ENCODE data around the gene NFIX.
A peak's percentile ranks its signal among the peaks of the same experiment; 100 is the strongest.
"Not testable (repeated sequence)": the region's sequence is repeated elsewhere in the genome, so short reads cannot be mapped to it uniquely, and the experiment has no call there.

NFIX gene

DNA sequence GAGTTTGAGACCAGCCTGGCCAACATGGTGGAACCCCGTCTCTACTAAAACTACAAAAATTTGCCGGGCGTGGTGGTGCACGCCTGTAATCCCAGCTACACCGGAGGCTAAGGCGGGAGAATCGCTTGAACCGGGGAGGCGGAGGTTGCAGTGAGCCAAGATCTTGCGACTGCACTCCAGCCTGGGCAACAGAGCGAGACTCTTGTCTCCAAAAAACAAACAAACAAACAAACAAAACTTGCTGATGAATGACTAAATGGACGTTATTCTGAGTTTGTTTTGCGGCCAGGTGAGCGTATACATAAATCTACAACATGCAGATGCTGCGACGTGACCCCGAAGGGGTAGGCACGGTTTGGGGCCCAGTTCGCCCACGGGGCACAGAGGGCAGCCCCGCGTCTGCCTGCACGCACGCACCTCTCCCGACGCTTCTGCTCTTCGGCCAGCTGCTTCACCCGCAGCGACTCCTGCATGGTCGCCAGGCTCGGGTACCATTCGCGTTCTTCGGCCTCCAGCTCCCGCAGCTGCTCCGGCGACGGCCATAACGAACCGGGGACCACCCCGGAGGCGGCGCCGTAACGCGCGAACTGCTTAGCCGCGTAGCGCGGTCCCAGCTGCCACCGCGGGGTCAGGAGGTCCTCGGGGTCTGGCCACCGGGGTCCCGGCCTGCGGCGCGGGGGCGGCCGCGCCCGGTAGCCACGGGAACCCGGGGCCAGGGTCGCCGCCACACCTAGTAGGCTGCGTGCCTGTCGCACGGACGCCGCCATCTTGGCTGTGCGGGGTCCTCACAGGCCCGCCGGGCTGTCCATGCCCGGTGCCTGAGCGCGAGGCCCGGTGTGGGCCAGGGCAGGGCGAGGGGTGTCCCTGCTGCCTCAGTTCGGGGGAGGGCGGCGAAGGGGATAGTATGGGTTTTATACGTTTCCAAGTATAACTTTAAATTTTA, 38.6 kb upstream of the NFIX start, which contains the start of gene GADD45GIP1:
GADD45GIP1 (minus strand) TSS at position 778 of the 943 bp plus-strand sequence; CDS start at position 767, 11 bp downstream.
- H3K27ac ChIP-seq, result peak within 1 kb of the TSS; percentile 80
- DNase-seq (ENCODE audit: low read depth, low spot score), result no peak

DNA sequence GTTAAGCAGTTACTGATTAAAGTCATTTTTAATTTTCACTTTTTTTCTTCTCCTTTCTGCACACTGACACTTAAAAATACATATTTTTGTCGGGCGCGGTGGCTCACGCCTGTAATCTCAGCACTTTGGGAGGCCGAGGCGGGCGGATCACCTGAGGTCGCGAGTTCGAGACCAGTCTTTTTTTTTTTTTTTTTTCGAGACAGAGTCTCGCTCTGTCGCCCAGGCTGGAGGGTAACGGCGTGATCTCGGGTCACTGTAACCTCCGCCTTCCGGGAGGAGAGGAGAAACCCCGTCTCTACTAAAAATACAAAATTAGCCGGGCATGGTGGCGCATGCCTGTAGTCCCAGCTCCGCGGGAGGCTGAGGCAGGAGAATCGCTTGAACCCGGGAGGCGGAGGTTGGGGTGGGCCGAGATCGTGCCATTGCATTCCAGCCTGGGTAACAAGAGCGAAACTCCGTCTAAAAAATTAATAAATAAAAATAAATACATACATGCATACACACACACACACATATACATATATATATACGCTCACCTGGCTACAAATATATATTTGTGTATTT, 37.8 kb upstream of the NFIX start:
- H3K27ac ChIP-seq, result peak overlapping the region; percentile 80
- not testable (repeated sequence) for DNase-seq (ENCODE audit: low read depth, low spot score)

DNA sequence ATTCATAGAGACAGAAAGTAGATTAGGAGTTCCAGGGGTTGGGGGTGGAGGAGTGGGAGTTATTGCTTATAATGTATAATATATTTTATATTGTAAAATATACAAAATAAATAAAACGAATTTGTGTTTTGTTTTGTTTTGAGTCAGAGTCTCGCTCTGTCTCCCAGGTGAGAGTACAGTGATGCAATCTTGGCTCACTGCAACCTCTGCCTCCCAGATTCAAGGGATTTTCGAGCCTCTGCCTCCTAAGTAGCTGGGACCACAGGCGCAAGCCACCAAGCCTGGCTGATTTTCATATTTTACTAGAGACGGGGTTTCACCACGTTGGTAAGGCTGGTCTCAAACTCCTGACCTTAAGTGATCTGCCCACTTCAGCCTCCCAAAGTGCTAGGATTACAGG, 35.8 kb upstream of the NFIX start:
- H3K27ac ChIP-seq, result no peak overlapping the region
- no peak for DNase-seq (ENCODE audit: low read depth, low spot score)

- DNase-seq (ENCODE audit: low read depth, low spot score), result no peak
- H3K27ac ChIP-seq, result peak overlapping the region; percentile 24
These were observed 30.1 kb upstream of the NFIX start for GRCh38 chr19:12965017-12965811.

DNA sequence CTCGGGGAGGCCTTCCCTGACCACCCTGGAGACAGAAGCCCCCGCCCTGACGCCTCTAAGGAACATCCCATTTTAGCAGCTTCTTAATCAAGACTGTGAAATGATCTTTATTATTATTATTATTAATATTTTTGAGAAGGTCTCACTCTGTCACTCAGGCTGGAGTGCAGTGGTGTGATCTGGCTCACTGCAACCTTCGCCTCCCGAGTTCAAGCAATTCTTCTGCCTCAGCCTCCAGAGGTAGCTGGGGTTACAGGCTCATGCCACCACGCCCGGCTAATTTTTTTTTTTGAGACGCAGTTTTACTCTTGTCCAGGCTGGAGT, 29.5 kb upstream of the NFIX start:
- DNase-seq (ENCODE audit: low read depth, low spot score), result no peak
- no peak overlapping the region for H3K27ac ChIP-seq

- DNase-seq (ENCODE audit: low read depth, low spot score), result no peak
- H3K27ac ChIP-seq, result no peak overlapping the region
These were observed 27.4 kb upstream of the NFIX start for GRCh38 chr19:12967907-12968306.

GRCh38 chr19:12969292-12969988, 25.8 kb upstream of the NFIX start, which contains the start of gene DAND5:
Gene DAND5 (plus strand): TSS chr19:12969576. CDS start chr19:12969661, 85 bp downstream.
- DNase-seq (ENCODE audit: low read depth, low spot score), result no peak
- H3K27ac ChIP-seq, result no peak within 1 kb of the TSS

DNA sequence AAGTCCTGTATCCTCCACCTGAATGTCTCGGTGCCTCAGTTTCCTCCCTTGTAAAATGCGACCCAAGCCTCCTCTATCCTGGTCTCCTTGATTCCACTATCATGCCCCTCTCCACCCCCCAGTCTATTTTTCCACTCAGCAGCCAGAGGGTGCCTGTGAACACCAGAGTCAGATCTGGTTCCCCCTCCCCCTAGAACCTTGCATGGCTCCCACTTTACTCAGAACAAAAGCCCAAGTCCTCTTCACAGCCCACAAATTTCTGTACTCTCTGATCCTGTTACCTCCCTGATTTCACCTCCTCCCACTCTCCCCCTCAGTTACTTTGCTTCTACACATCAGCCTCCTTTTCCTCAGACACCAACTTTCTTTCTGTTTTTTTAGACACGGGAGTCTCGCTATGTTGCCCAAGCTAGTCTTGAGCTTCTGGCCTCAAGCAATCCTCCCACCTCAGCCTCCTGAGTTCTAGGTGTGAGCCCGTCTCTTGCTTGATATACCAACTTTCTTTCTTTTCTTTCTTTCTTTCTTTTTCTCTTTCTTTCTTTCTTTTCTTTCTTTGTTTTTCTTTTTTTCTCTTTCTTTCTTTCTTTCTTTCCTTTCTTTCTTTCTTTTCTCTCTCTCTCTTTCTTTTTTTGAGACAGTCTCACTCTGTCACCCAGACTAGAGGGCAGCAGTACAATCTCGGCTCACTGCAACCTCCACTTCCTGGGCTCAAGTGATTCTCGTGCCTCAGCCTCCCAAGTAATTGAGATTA, 25.0 kb upstream of the NFIX start:
- DNase-seq (ENCODE audit: low read depth, low spot score), result no peak
- no peak overlapping the region for H3K27ac ChIP-seq

DNA sequence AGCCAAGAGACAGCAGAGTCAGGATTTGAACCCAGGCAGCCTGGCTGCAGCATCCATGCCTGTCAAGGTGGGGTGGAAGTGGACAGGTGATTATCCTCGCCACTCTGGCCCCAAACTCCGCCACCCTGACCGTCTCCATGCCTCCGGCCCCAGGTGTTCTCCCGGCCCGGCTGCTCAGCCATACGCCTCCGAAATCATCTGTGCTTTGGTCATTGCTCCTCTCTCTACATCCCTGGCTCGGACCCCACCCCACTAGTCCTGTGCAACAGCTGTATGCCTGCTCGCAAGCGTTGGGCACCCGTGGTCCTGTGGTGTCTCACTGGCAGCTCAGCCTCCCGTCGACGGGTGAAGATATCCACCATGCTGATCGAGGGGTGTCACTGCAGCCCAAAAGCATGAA, 22.0 kb upstream of the NFIX start:
- H3K27ac ChIP-seq, result no peak overlapping the region
- no peak for DNase-seq (ENCODE audit: low read depth, low spot score)

DNA sequence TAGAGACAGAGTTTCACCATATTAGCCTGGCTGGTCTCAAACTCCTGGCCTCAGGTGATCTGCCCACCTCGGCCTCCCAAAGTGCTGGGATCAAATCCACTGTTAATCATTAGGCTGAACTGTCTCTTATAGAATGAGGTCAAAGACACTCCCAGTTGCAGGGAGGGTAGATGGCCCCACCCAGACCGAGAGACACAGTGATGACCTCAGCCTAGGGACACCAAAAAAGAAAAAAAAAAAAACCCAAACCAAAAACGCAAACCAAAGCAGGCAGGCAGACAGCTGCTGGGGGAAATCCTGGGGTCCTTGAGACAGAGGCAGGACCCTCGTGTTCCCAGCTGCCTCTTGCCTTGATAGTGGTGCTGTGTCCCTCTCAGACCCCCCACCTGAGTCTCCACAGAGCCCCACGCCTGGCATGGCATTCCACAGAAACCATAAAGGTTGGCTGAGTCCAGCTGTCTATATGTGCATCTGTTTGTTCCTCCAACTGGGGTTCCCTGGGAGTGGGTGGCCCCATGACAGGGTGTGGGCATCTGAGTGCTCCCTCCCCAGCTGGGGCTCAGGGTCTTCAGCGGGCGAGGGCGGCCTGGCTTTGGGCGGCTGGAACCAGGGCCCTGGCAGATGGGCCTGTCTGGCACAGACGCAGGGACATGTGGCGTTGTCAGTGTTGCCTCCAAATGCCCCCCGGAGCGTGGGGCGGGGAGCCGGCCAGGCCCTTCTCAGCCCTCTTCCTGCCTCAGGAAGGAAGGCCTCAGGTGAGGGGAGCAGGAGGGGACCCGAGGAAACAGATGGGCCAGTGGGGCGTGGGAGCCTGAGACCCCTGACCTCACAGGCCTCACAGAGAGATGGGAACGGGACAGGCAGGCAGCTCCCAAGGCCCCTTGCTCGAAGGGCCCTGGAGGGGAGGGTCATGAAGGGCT, 20.7 kb upstream of the NFIX start:
- DNase-seq (ENCODE audit: low read depth, low spot score), result no peak

GRCh38 chr19:12975221-12975741, 20.0 kb upstream of the NFIX start:
- H3K27ac ChIP-seq, result no peak overlapping the region
- DNase-seq (ENCODE audit: low read depth, low spot score), result no peak

More for the DNA sequence above, 20.7 kb upstream of the NFIX start:
- H3K27ac ChIP-seq, result no peak overlapping the region

DNA sequence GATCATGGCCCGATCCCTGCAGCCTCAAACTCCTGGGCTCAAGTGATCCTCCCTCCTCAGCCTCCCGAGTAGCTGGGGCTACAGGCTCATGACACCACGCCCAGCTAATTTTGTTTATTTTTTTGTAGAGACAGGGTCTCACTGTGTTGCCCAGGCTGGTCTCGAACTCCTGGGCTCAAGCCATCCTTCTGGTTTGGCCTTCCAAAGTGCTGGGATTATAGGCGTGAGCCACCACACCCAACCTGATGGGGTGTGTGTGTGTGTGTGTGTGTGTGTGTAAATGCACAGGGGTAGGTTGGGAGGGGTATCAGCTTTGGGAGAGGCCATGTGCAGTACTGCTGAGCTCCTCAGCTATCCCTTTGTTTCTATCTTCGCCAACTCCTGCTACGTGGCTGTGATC, 19.2 kb upstream of the NFIX start:
- not testable (repeated sequence) for DNase-seq (ENCODE audit: low read depth, low spot score); H3K27ac ChIP-seq

GRCh38 chr19:12979974-12980373, 15.3 kb upstream of the NFIX start:
- no peak overlapping the region for H3K27ac ChIP-seq
- no peak for DNase-seq (ENCODE audit: low read depth, low spot score)

DNA sequence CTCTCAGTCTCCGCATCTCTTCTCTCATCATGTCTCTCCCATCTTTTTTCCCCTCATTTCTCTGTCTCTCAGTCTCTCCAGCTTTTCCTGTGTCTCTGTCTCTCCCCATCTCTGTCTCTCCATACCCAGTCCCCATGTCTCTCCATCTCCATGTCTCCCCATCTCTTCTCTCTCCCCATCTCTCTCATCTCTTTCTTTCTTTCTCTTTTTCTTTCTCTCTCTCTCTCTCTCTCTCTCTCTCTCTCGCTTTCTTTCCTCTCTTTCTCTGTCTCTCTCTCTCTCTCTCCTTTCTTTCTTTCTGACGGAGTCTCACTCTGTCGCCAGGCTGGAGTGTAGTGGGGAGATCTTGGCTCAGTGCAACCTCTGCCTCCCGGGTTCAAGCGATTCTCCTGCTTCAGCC, 12.6 kb upstream of the NFIX start:
- DNase-seq (ENCODE audit: low read depth, low spot score), result no peak
- no peak overlapping the region for H3K27ac ChIP-seq

DNA sequence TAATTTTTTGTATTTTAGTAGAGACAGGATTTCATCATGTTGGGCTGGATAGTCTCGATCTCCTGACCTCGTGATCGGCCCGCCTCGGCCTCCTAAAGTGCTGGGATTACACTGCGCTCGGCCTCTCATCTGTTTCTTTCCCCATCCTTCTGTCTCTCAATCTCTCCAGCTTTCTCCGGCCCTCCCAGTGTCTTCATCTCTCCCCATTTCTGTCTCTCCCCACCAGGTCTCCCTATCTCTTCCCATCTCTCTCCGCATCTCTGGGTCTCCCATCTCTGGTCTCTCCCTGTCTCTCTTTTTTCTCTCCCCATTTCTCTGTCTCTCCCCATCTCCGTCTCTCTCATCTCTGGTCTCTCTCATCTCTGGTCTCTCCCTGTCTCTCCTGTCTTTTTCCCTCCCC, 12.2 kb upstream of the NFIX start:
- no peak overlapping the region for H3K27ac ChIP-seq
- DNase-seq (ENCODE audit: low read depth, low spot score), result no peak

DNA sequence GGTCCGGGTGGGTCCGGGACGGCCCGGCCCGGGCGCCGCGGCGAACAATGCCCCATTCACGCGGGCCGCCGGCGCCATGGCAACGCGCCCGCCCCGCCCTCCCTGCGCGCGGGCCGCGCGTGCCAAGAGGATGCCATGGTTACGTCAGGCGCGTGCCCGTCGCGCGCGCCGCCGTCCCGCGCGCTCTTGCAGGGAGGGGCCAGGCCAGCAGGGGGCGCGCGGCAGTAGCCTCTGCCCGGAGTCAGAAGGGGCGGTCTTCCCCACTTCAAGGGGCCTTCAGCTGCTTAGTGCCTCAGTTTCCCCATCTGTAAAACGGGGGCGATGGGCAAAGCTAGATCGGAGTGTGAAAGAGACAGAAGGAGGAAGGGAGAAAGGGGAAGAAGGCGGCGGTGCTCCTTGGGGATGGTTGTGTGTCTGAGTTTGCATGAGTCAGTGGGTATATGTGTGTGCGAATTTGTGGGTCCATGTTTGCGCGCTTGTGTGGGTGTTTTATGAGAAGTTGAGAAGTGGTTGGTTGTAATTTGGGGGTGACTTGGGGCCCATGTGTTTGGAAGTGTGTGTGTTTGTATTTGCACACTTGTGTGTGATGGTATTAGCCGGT, 11.6 kb upstream of the NFIX start:
- no peak overlapping the region for H3K27ac ChIP-seq
- DNase-seq (ENCODE audit: low read depth, low spot score), result no peak

- no peak for DNase-seq (ENCODE audit: low read depth, low spot score)
- H3K27ac ChIP-seq, result no peak overlapping the region
These were observed 11.1 kb upstream of the NFIX start for GRCh38 chr19:12984143-12984627.

DNA sequence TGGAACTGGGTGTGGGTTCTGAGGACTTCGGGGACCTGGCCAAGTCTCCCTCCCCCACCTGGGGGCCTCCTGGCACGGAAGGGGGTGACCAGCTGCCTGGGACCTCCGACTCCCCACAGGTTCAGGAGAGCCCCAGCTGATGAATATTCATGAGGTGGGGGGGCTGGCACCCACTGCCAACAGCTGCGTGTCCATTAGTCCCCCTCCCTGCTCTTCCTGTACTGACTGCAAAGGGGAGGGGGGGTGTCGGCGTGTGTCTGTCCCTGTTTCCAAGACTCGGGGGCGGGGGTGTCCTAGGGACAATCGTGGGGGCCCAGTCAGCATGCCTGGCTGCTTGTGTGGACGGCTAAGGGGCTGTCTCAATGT, 10.6 kb upstream of the NFIX start:
- H3K27ac ChIP-seq, result no peak overlapping the region
- no peak for DNase-seq (ENCODE audit: low read depth, low spot score)
